ENCODE data around the gene RAD51AP2. TPM values are rescaled to one million over a fixed set of nuclear protein-coding genes. Genes with fewer than 3 reads are reported as not detected.

RAD51AP2 gene
- total and polyA plus RNA-seq, 2 donors (not counting 1 experiment from before 2014, with no cell fraction given) = 0.02 to 0.17 TPM

GRCh38 chr2:17550907-17551306, 32.7 kb upstream of the RAD51AP2 start:
- H3K9ac ChIP-seq (ENCODE audit: insufficient read depth, low read length) = no peak overlapping the region
- no peaks in the 10 kb centered on the region for H3K36me3 ChIP-seq (ENCODE audit: control insufficient read depth, insufficient read depth, low read length)
- H4K20me1 ChIP-seq (ENCODE audit: control insufficient read depth, extremely low read depth, insufficient read depth, low read length) = no peaks in the 10 kb centered on the region
- no peaks in the 10 kb centered on the region for H3K4me1 ChIP-seq (ENCODE audit: control insufficient read depth, extremely low read depth, insufficient read depth, low read length)
- H3K27me3 ChIP-seq (ENCODE audit: control insufficient read depth, insufficient read depth, low read length) = no peaks in the 10 kb centered on the region
- H3K9me3 ChIP-seq (ENCODE audit: control insufficient read depth, insufficient read depth, low read depth, low read length) = no peaks in the 10 kb centered on the region
- H3K4me2 ChIP-seq (ENCODE audit: extremely low read depth, insufficient read depth, low read length) = no peak overlapping the region
- no peak overlapping the region for H3K27ac ChIP-seq (ENCODE audit: insufficient read depth, low read length)
- H3K79me2 ChIP-seq (ENCODE audit: control insufficient read depth, insufficient read depth, low read length) = no peaks in the 10 kb centered on the region
- no peak for DNase-seq (ENCODE audit: low read depth in 2 of 2)
- H3K4me3 ChIP-seq (replicated peaks in 1 of 4; ENCODE audit: control extremely low read depth in 1 of 4, insufficient read depth in 1 of 4, low read depth in 3 of 4, low read length in 4 of 4) = no peak overlapping the region
- TF ChIP-seq CTCF (conservative IDR thresholded peaks at IDR 0.05 in 1 of 2, IDR thresholded peaks at IDR 0.05 in 1 of 2; ENCODE audit: low read depth in 1 of 2, low read length in 2 of 2) = no peak
- H2AFZ ChIP-seq (ENCODE audit: low read length) = no peak overlapping the region

GRCh38 chr2:17547737-17548136, 29.5 kb upstream of the RAD51AP2 start:
- H3K27ac ChIP-seq (ENCODE audit: insufficient read depth, low read length) = no peak overlapping the region
- no peak overlapping the region for H3K4me3 ChIP-seq (replicated peaks in 1 of 4; ENCODE audit: control extremely low read depth in 1 of 4, insufficient read depth in 1 of 4, low read depth in 3 of 4, low read length in 4 of 4)
- H3K9me3 ChIP-seq (ENCODE audit: control insufficient read depth, insufficient read depth, low read depth, low read length) = no peaks in the 10 kb centered on the region
- no peaks in the 10 kb centered on the region for H3K4me1 ChIP-seq (ENCODE audit: control insufficient read depth, extremely low read depth, insufficient read depth, low read length)
- no peak overlapping the region for H2AFZ ChIP-seq (ENCODE audit: low read length)
- H3K27me3 ChIP-seq (ENCODE audit: control insufficient read depth, insufficient read depth, low read length) = no peaks in the 10 kb centered on the region
- H3K79me2 ChIP-seq (ENCODE audit: control insufficient read depth, insufficient read depth, low read length) = no peaks in the 10 kb centered on the region
- no peak overlapping the region for H3K9ac ChIP-seq (ENCODE audit: insufficient read depth, low read length)
- TF ChIP-seq CTCF (conservative IDR thresholded peaks at IDR 0.05 in 1 of 2, IDR thresholded peaks at IDR 0.05 in 1 of 2; ENCODE audit: low read depth in 1 of 2, low read length in 2 of 2) (no peak), EZH2 (IDR thresholded peaks at IDR 0.05; ENCODE audit: low read length, missing control alignments) (no peak)
- DNase-seq (ENCODE audit: low read depth in 2 of 2) = no peak
- H4K20me1 ChIP-seq (ENCODE audit: control insufficient read depth, extremely low read depth, insufficient read depth, low read length) = no peaks in the 10 kb centered on the region
- H3K36me3 ChIP-seq (ENCODE audit: control insufficient read depth, insufficient read depth, low read length) = no peaks in the 10 kb centered on the region
- H3K4me2 ChIP-seq (ENCODE audit: extremely low read depth, insufficient read depth, low read length) = no peak overlapping the region

GRCh38 chr2:17547237-17547636, 29.0 kb upstream of the RAD51AP2 start:
- Histone ChIP-seq H3K27me3 (ENCODE audit: control insufficient read depth, insufficient read depth, low read length) (no peaks in the 10 kb centered on the region), H2AFZ (ENCODE audit: low read length) (no peak overlapping the region), H3K4me1 (ENCODE audit: control insufficient read depth, extremely low read depth, insufficient read depth, low read length) (no peaks in the 10 kb centered on the region), H3K9me3 (ENCODE audit: control insufficient read depth, insufficient read depth, low read depth, low read length) (no peaks in the 10 kb centered on the region), H4K20me1 (ENCODE audit: control insufficient read depth, extremely low read depth, insufficient read depth, low read length) (no peaks in the 10 kb centered on the region), H3K79me2 (ENCODE audit: control insufficient read depth, insufficient read depth, low read length) (no peaks in the 10 kb centered on the region), H3K27ac (ENCODE audit: insufficient read depth, low read length) (no peak overlapping the region), H3K4me2 (ENCODE audit: extremely low read depth, insufficient read depth, low read length) (no peak overlapping the region), H3K4me3 (replicated peaks in 1 of 4; ENCODE audit: control extremely low read depth in 1 of 4, insufficient read depth in 1 of 4, low read depth in 3 of 4, low read length in 4 of 4) (no peak overlapping the region), H3K9ac (ENCODE audit: insufficient read depth, low read length) (no peak overlapping the region), H3K36me3 (ENCODE audit: control insufficient read depth, insufficient read depth, low read length) (no peaks in the 10 kb centered on the region)
- DNase-seq (ENCODE audit: low read depth in 2 of 2) = no peak
- TF ChIP-seq CTCF (conservative IDR thresholded peaks at IDR 0.05 in 1 of 2, IDR thresholded peaks at IDR 0.05 in 1 of 2; ENCODE audit: low read depth in 1 of 2, low read length in 2 of 2) (no peak), EZH2 (IDR thresholded peaks at IDR 0.05; ENCODE audit: low read length, missing control alignments) (no peak)
